Nephron (organoid): ENCODE data around the gene PSAP.
"Not testable (repeated sequence)": the region's sequence is repeated elsewhere in the genome, so short reads cannot be mapped to it uniquely, and the experiment has no call there.

Experiments used
- H3K27ac Mint-ChIP-seq, 3 experiments: 2 replicates each; pipeline ENCODE4 v1.8.0; 2020; ENCODE audit warnings: mixed read lengths in 3 of 3, mild to moderate bottlenecking in 2 of 3, moderate library complexity in 1 of 3
- H3K27me3 Mint-ChIP-seq: 2 replicates; pipeline ENCODE4 v1.8.0; 2021; ENCODE audit warnings: low read depth, mild to moderate bottlenecking, moderate library complexity, mixed read lengths
- H3K36me3 Mint-ChIP-seq: 2 replicates; pipeline ENCODE4 v1.8.0; 2020; ENCODE audit warnings: low read depth, mixed read lengths
- H3K4me1 Mint-ChIP-seq: 2 replicates; pipeline ENCODE4 v1.8.0; 2020; ENCODE audit warnings: mixed read lengths
- H3K4me3 Mint-ChIP-seq, 3 experiments: 2 replicates each; pipeline ENCODE4 v1.8.0; 2020; ENCODE audit warnings: mild to moderate bottlenecking in 3 of 3, mixed read lengths in 3 of 3, moderate library complexity in 2 of 3
- H3K9me3 Mint-ChIP-seq: 2 replicates; pipeline ENCODE4 v1.8.0; 2020; ENCODE audit warnings: mixed read lengths
- CTCF ChIP-seq, 3 experiments: fragments of 200-600 bp; sonication (generic); IDR thresholded peaks; one replicate each; pipeline ENCODE4 v1.5.0; 2021; ENCODE audit warnings: antibody characterized with exemption in 3 of 3; ENCODE audit not compliant: unreplicated experiment in 3 of 3

The PSAP gene

GRCh38 chr10:71850743-71851464 lies at the start of gene PSAP:
TSS of gene PSAP (minus strand) at chr10:71851251. CDS start at chr10:71851221, 30 bp downstream.
- peaks cover 31% of the 10 kb centered on the region for H3K4me1 Mint-ChIP-seq
- H3K4me3 Mint-ChIP-seq: peak within 1 kb of the TSS; percentile 95 to 97 (median 96)
- no peak for TF ChIP-seq CTCF (IDR thresholded peaks at IDR 0.05; ENCODE audit: unreplicated experiment in 3 of 3)
- H3K27ac Mint-ChIP-seq: peak within 1 kb of the TSS; percentile 78 to 97 (median 90)
- H3K27me3 Mint-ChIP-seq: no peaks in the 10 kb centered on the region
- H3K9me3 Mint-ChIP-seq: no peaks in the 10 kb centered on the region
- H3K36me3 Mint-ChIP-seq: peaks cover 3% of the 10 kb centered on the region

- H3K4me3 Mint-ChIP-seq: no peak overlapping the region
- peaks cover 11% of the 10 kb centered on the region for H3K27me3 Mint-ChIP-seq
- no peak for TF ChIP-seq CTCF (IDR thresholded peaks at IDR 0.05; ENCODE audit: unreplicated experiment in 3 of 3)
- no peaks in the 10 kb centered on the region for H3K36me3 Mint-ChIP-seq
- no peaks in the 10 kb centered on the region for H3K4me1 Mint-ChIP-seq
- H3K27ac Mint-ChIP-seq: no peak overlapping the region
- H3K9me3 Mint-ChIP-seq: peaks cover 3% of the 10 kb centered on the region
Measured at GRCh38 chr10:71900441-71901180, 49.6 kb upstream of the PSAP start.

GRCh38 chr10:71899665-71900412 lies 48.8 kb upstream of the PSAP start:
- no peak overlapping the region for H3K27ac Mint-ChIP-seq
- H3K27me3 Mint-ChIP-seq: peaks cover 10% of the 10 kb centered on the region
- H3K9me3 Mint-ChIP-seq: peaks cover 3% of the 10 kb centered on the region
- no peak for TF ChIP-seq CTCF (IDR thresholded peaks at IDR 0.05; ENCODE audit: unreplicated experiment in 3 of 3)
- no peaks in the 10 kb centered on the region for H3K36me3 Mint-ChIP-seq
- H3K4me1 Mint-ChIP-seq: no peaks in the 10 kb centered on the region
- H3K4me3 Mint-ChIP-seq: no peak overlapping the region

- H3K9me3 Mint-ChIP-seq, H3K27ac Mint-ChIP-seq, H3K4me1 Mint-ChIP-seq, H3K4me3 Mint-ChIP-seq, H3K36me3 Mint-ChIP-seq, H3K27me3 Mint-ChIP-seq: not testable (repeated sequence)
Measured at GRCh38 chr10:71898346-71898745, 47.3 kb upstream of the PSAP start.

GRCh38 chr10:71893920-71894319 lies 42.9 kb upstream of the PSAP start:
- Mint-ChIP-seq H3K36me3 (no peaks in the 10 kb centered on the region), H3K27me3 (peaks cover 5% of the 10 kb centered on the region)
- TF ChIP-seq CTCF (IDR thresholded peaks at IDR 0.05; ENCODE audit: unreplicated experiment in 3 of 3): no peak

GRCh38 chr10:71893258-71893815 lies 42.3 kb upstream of the PSAP start:
- H3K27me3 Mint-ChIP-seq: peaks cover 9% of the 10 kb centered on the region
- no peak overlapping the region for H3K27ac Mint-ChIP-seq
- no peaks in the 10 kb centered on the region for H3K36me3 Mint-ChIP-seq
- no peak for TF ChIP-seq CTCF (IDR thresholded peaks at IDR 0.05; ENCODE audit: unreplicated experiment in 3 of 3)
- no peaks in the 10 kb centered on the region for H3K9me3 Mint-ChIP-seq
- no peak overlapping the region for H3K4me3 Mint-ChIP-seq
- H3K4me1 Mint-ChIP-seq: peaks cover 11% of the 10 kb centered on the region

More at GRCh38 chr10:71893920-71894319, 42.9 kb upstream of the PSAP start:
- Mint-ChIP-seq H3K4me1 (peaks cover 6% of the 10 kb centered on the region), H3K4me3 (no peak overlapping the region), H3K27ac (no peak overlapping the region), H3K9me3 (no peaks in the 10 kb centered on the region)
